HepG2 (cell line): ENCODE results near the gene SPTBN4. TPM values are rescaled to one million over a fixed set of nuclear protein-coding genes. Genes with fewer than 3 reads are reported as not detected.

Experiments used
- ATF7 ChIP-seq, 2 experiments: fragments of 450-650 bp in 1 of 2; sonication (generic) in 1 of 2; formaldehyde crosslinking in 1 of 2; IDR thresholded peaks; 2 replicates each; pipeline versions ENCODE4 v1.4.0 to v1.6.1; 2016 to 2020; ENCODE audit warnings: antibody characterized with exemption in 1 of 2, mild to moderate bottlenecking in 1 of 2, missing genetic modification reagents in 1 of 2
- HOXA5 ChIP-seq: sonication (generic); formaldehyde crosslinking; IDR thresholded peaks from 2 replicates; pipeline ENCODE4 v1.4.0; 2020; ENCODE audit warnings: missing genetic modification reagents
- ISX ChIP-seq: sonication (generic); formaldehyde crosslinking; conservative IDR thresholded peaks from 2 replicates; pipeline ENCODE4 v1.5.0; 2020; ENCODE audit warnings: missing genetic modification reagents
- KAT8 ChIP-seq: IDR thresholded peaks from 2 replicates; pipeline ENCODE4 v1.6.1; 2016; ENCODE audit warnings: missing genetic modification reagents, missing compliant biosample characterization
- KLF12 ChIP-seq: sonication (generic); formaldehyde crosslinking; IDR thresholded peaks from 2 replicates; pipeline ENCODE4 v1.4.0; 2020; ENCODE audit warnings: missing genetic modification reagents, borderline replicate concordance
- KLF6 ChIP-seq: IDR thresholded peaks from 2 replicates; pipeline ENCODE4 v1.8.0; 2016; ENCODE audit warnings: missing biosample characterization, missing genetic modification reagents
- LCORL ChIP-seq, 2 experiments: fragments of 450-650 bp in 1 of 2; sonication (generic) in 1 of 2; formaldehyde crosslinking in 1 of 2; IDR thresholded peaks; 2 replicates each; pipeline versions ENCODE4 v1.5.0 to v1.6.1; 2017 to 2020; ENCODE audit warnings: antibody characterized with exemption in 1 of 2, missing genetic modification reagents in 1 of 2
- MEIS2 ChIP-seq: sonication (generic); formaldehyde crosslinking; IDR thresholded peaks from 2 replicates; pipeline ENCODE4 v1.9.0; 2021; ENCODE audit warnings: mild to moderate bottlenecking, missing genetic modification reagents
- SALL1 ChIP-seq: sonication (generic); formaldehyde crosslinking; IDR thresholded peaks from 2 replicates; pipeline ENCODE4 v1.8.0; 2022; ENCODE audit warnings: mild to moderate bottlenecking, missing genetic modification reagents
- TEAD2 ChIP-seq: sonication (generic); formaldehyde crosslinking; IDR thresholded peaks from 2 replicates; pipeline ENCODE4 v1.9.0; 2021; ENCODE audit warnings: missing genetic modification reagents
- ZEB1 ChIP-seq: IDR thresholded peaks from 2 replicates; pipeline ENCODE4 v1.6.1; 2012; ENCODE audit warnings: mild to moderate bottlenecking, low read depth, inconsistent platforms; ENCODE audit not compliant: insufficient replicate concordance
- ZFP36L2 ChIP-seq: sonication (generic); formaldehyde crosslinking; IDR thresholded peaks from 2 replicates; pipeline ENCODE4 v1.4.0; 2020; ENCODE audit warnings: missing genetic modification reagents
- ZFP82 ChIP-seq: sonication (generic); formaldehyde crosslinking; IDR thresholded peaks from 2 replicates; pipeline ENCODE4 v1.5.1; 2020; ENCODE audit warnings: mild to moderate bottlenecking, missing genetic modification reagents, borderline replicate concordance
- ZKSCAN8 ChIP-seq: IDR thresholded peaks from 2 replicates; pipeline ENCODE4 v1.6.1; 2016; ENCODE audit warnings: borderline replicate concordance, missing genetic modification reagents, missing compliant biosample characterization
- ZNF207 ChIP-seq: fragments of 450-650 bp; IDR thresholded peaks from 2 replicates; pipeline ENCODE4 v1.6.1; 2016; ENCODE audit warnings: antibody characterized with exemption, borderline replicate concordance
- ZNF280B ChIP-seq: sonication (generic); formaldehyde crosslinking; IDR thresholded peaks from 2 replicates; pipeline ENCODE4 v1.5.0; 2020; ENCODE audit warnings: missing genetic modification reagents, mild to moderate bottlenecking, borderline replicate concordance
- ZNF3 ChIP-seq: IDR thresholded peaks from 2 replicates; pipeline ENCODE4 v1.7.0; 2017; ENCODE audit warnings: inconsistent platforms
- ZNF572 ChIP-seq: sonication (generic); formaldehyde crosslinking; IDR thresholded peaks from 2 replicates; pipeline ENCODE4 v1.5.1; 2020; ENCODE audit warnings: mild to moderate bottlenecking, missing genetic modification reagents
- ZNF644 ChIP-seq: IDR thresholded peaks from 2 replicates; pipeline ENCODE4 v1.6.1; 2016; ENCODE audit warnings: low read depth
- ZNF766 ChIP-seq: sonication (generic); formaldehyde crosslinking; IDR thresholded peaks from 2 replicates; pipeline ENCODE4 v1.5.0; 2020; ENCODE audit warnings: missing genetic modification reagents, borderline replicate concordance
- ZNF773 ChIP-seq: sonication (generic); formaldehyde crosslinking; IDR thresholded peaks from 2 replicates; pipeline ENCODE4 v1.4.0; 2020; ENCODE audit warnings: missing genetic modification reagents, borderline replicate concordance
- polyA plus RNA-seq, 8 experiments: library from polyadenylated mRNA; depleted of rRNA in 3 of 8; stranded (reverse) in 7 of 8; unstranded in 1 of 8; fragments of >200 nt; fragmentation: Illumina TruSeq in 4 of 8; extraction: Trizol in 4 of 8; gene quantifications; 2 replicates each; pipeline versions ENCODE4 v1.2.1 to v1.2.3, GENCODE V29; 2011 to 2016; ENCODE audit warnings: low read depth in 4 of 8, missing spikeins in 1 of 8, mixed read lengths in 1 of 8; ENCODE audit not compliant: insufficient read depth in 1 of 8
- total RNA-seq, 5 experiments: library from RNA; depleted of rRNA; stranded (reverse); fragments of >200 nt; fragmentation: Illumina TruSeq; extraction: Trizol; gene quantifications; 2 replicates each; pipeline ENCODE4 v1.2.3, GENCODE V29; 2016; ENCODE audit warnings: low read depth in 1 of 5
- TF ChIP-seq, protein P1 (sequence below): sonication (generic); formaldehyde crosslinking; IDR thresholded peaks from 2 replicates; pipeline ENCODE4 v1.9.0; 2021; ENCODE audit warnings: missing genetic modification reagents, mild to moderate bottlenecking, borderline replicate concordance
- TF ChIP-seq, protein P2 (sequence below): sonication (generic); formaldehyde crosslinking; IDR thresholded peaks from 2 replicates; pipeline ENCODE4 v1.4.0; 2020; ENCODE audit warnings: missing genetic modification reagents
- TF ChIP-seq, protein P3 (sequence below): IDR thresholded peaks from 2 replicates; pipeline ENCODE4 v1.6.1; 2016; ENCODE audit warnings: missing genetic modification reagents, missing compliant biosample characterization

The SPTBN4 gene
- total and polyA plus RNA-seq, 2 of the 13 experiments (the other 11 are each of a cell fraction or from before 2014, with no cell fraction given): 0.11 TPM

DNA sequence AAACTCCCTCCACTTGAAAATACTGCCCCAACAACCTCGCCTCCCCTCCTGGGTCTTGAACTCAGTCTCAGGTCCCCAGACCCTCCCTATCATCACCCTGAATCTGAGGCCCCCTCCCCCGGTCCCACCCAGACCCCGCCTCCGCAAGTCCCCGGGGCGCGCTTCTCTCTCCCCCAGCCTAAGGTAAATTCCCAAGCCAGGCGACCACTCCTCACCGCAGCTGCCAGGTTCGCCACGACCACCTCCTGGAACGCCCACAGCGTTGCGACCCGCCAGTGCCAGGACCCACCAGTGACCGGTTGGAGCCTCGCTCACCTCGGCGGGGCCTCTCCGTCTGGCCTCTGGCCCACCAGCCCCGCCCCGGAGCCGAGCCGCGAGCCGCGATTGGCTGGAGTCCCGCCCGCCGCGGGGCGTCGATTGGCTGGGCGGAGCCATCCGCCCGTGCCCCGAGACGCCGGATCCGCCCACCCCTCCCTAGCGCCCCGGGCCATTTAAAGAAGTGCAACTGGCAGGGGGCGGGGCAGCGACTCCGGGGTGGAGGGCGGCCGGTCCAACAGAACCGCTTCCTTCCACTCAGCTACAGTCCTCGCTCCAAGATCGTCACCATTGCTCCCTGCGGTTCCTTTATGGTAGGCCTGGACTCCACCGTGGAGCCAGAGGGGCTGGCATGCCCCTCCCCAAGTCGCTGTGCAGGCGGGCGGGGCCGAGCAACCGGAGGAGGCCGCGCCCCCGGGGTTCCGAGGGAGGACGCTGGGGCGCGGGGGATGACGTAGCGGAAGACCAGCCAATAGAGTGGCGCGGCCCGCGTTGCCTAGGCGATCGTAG, 22.6 kb upstream of the SPTBN4 start, which contains the start of gene SERTAD3 (continued):
- TF ChIP-seq HOXA5 (CRISPR knock-in tag): peak; percentile 85; the same call in 1 of the 2 replicates
- TF ChIP-seq ZNF644 (CRISPR knock-in tag): no peak
- no peak for TF ChIP-seq ZNF773 (CRISPR knock-in tag)
- TF ChIP-seq KLF12 (CRISPR knock-in tag): peak; percentile 94
- TF ChIP-seq LCORL (IDR thresholded peaks at IDR 0.05): no peak
- no peak for TF ChIP-seq LCORL (CRISPR knock-in tag; IDR thresholded peaks at IDR 0.05)
- TF ChIP-seq ATF7 (IDR thresholded peaks at IDR 0.05): no peak
- 0 out of 2 replicates have a peak, but pooled peaks have one; percentile 14 for TF ChIP-seq ATF7 (CRISPR knock-in tag; IDR thresholded peaks at IDR 0.05)
- peak; percentile 16; the same call in 1 of the 2 replicates for TF ChIP-seq ZNF766
- TF ChIP-seq, protein P1, sequence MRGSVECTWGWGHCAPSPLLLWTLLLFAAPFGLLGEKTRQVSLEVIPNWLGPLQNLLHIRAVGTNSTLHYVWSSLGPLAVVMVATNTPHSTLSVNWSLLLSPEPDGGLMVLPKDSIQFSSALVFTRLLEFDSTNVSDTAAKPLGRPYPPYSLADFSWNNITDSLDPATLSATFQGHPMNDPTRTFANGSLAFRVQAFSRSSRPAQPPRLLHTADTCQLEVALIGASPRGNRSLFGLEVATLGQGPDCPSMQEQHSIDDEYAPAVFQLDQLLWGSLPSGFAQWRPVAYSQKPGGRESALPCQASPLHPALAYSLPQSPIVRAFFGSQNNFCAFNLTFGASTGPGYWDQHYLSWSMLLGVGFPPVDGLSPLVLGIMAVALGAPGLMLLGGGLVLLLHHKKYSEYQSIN: no peak
- 0 out of 2 replicates have a peak, but pooled peaks have one; percentile 10 for TF ChIP-seq ZNF280B
- TF ChIP-seq KLF6 (CRISPR knock-in tag): 0 out of 2 replicates have a peak, but pooled peaks have one; percentile 51
- TF ChIP-seq ZEB1: no peak
- TF ChIP-seq, protein P2, sequence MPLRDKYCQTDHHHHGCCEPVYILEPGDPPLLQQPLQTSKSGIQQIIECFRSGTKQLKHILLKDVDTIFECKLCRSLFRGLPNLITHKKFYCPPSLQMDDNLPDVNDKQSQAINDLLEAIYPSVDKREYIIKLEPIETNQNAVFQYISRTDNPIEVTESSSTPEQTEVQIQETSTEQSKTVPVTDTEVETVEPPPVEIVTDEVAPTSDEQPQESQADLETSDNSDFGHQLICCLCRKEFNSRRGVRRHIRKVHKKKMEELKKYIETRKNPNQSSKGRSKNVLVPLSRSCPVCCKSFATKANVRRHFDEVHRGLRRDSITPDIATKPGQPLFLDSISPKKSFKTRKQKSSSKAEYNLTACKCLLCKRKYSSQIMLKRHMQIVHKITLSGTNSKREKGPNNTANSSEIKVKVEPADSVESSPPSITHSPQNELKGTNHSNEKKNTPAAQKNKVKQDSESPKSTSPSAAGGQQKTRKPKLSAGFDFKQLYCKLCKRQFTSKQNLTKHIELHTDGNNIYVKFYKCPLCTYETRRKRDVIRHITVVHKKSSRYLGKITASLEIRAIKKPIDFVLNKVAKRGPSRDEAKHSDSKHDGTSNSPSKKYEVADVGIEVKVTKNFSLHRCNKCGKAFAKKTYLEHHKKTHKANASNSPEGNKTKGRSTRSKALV (CRISPR knock-in tag): no peak
- TF ChIP-seq TEAD2: no peak
- no peak for TF ChIP-seq ZFP82 (CRISPR knock-in tag)
- TF ChIP-seq KAT8 (CRISPR knock-in tag): peak; percentile 72
- no peak for TF ChIP-seq ZNF572 (CRISPR knock-in tag)
- TF ChIP-seq ZNF3 (CRISPR knock-in tag): no peak
- TF ChIP-seq ZKSCAN8 (CRISPR knock-in tag): peak; percentile 29; the same call in 1 of the 2 replicates
- TF ChIP-seq SALL1: peak; percentile 69
- TF ChIP-seq ZFP36L2 (CRISPR knock-in tag): no peak
- TF ChIP-seq ZNF207: no peak
- TF ChIP-seq ISX (CRISPR knock-in tag): no peak
- TF ChIP-seq MEIS2 (CRISPR knock-in tag): peak; percentile 61; the same call in 1 of the 2 replicates
- TF ChIP-seq, protein P3, sequence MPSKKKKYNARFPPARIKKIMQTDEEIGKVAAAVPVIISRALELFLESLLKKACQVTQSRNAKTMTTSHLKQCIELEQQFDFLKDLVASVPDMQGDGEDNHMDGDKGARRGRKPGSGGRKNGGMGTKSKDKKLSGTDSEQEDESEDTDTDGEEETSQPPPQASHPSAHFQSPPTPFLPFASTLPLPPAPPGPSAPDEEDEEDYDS (CRISPR knock-in tag): peak; percentile 87
